GM21360 (cell line): ENCODE measurements around the gene KITLG.
"Not testable (repeated sequence)": the region's sequence is repeated elsewhere in the genome, so short reads cannot be mapped to it uniquely, and the experiment has no call there.

Experiments used
- ATAC-seq: cut with Tn5 transposase; IDR thresholded peaks from one replicate; pipeline ENCODE4 v1.9.1; 2021; ENCODE audit warnings: mild to moderate bottlenecking, moderate library complexity; ENCODE audit not compliant: unreplicated experiment

The KITLG gene

GRCh38 chr12:88580051-88580871, at the start of gene KITLG:
TSS of gene KITLG (minus strand) at chr12:88580471. CDS start at chr12:88580278, 193 bp downstream.
- peak; percentile 90 for ATAC-seq

DNA sequence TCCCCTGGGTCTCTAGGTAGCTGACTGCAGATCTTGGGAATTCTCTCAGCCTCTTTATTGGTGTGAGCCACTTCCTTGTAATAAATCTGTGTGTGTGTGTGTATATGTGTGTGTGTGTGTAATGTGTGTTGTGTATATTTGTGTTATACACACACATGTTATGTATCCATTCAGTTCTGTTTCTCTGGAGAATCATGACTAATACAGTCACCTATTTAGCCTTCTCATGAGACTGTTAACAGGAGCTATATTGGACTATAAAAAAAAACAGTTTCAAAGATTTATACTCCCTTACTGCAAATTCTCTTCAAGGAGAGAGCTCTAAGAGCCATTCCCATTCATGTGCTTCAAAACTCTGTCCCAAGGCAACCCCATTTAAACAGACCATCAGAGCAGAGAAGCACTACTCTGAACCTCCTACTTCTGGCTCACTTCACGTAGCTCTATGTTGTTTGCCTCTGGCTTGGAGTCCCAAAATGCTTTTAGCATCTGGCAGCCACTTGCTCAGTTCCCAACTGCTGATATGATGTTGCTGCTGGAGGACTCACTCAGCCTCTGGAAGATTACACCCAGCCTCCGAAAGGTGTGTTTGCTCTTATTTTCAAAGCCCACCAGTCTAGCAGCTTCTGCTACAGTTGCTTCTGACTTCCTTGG, 48.7 kb upstream of the KITLG start:
- ATAC-seq: no peak

- ATAC-seq: not testable (repeated sequence)
Observed at GRCh38 chr12:88628035-88628434, 47.8 kb upstream of the KITLG start.

GRCh38 chr12:88627501-88627900, 47.2 kb upstream of the KITLG start:
- no peak for ATAC-seq

DNA sequence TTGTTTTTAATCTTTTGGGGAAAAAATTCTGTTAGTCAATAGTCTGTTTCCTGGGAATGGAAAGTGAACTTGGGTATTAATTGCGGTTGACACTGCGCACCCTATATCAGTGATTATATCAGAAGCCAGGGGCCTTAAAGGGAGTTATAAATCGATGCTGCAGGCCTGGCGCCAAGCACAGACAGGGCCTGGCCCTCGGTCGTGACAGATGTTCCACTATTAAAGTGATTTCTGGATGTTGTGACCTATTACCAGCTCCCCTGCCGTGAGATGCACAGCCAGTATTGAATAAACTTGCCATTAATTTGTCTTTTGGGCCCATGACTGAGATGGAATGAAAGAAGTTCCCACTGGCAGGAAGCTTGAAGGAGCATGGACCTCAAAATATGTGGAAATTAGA, 45.1 kb upstream of the KITLG start:
- no peak for ATAC-seq

DNA sequence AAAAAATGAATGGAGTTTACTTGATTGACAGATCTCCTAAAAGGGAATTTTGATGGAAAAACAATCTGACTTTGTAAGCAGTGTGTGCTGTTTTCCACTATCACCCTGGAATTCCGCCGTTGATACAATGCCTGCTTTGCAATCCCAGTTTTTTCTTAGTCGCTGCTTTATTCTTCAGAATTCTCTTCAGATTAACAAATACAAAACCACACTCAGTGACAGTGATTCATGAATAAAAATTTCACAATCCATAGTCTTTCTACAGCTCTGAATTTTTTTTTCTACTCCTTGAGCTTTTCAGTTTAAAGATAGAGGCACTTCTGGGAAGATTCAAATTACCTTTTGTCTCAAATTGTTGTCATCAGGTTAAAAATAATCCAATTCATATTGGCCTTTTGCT, 44.6 kb upstream of the KITLG start:
- ATAC-seq: no peak

DNA sequence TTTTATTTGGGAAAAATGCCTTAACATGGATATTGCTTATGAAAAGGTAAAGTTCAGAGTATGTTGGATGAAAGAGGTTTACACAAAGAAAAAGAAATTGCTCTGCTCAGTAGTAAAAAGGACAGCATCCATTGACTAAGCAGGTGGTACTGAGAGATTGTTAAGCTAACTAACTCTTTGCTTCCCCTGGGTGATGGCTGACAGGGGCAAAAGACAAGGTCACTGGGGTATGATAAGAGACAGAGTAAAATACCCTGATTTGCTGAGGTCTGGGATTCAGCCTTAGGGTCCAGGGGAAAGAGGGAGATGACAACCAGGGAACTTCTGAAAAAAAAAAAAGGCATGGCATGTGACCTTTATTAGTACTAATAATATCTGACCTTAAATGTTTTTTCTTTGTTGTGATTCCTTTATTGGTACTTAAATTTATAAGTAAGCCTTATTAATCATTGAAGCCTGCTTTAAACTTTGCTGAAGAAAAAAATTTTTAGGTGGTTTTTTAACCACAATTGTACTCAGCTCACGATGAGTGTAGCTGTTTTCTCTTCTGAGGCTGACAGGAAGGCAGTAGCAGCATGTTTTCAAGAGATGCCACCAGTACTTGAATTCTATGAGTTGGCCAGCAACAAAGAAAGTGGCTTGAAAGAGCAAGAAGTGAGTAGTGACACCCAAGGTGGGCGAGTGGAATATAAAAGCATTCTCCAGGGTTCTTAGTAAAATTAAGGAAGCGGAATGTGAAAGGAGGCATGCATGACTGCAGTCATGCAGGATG, 43.7 kb upstream of the KITLG start:
- no peak for ATAC-seq

DNA sequence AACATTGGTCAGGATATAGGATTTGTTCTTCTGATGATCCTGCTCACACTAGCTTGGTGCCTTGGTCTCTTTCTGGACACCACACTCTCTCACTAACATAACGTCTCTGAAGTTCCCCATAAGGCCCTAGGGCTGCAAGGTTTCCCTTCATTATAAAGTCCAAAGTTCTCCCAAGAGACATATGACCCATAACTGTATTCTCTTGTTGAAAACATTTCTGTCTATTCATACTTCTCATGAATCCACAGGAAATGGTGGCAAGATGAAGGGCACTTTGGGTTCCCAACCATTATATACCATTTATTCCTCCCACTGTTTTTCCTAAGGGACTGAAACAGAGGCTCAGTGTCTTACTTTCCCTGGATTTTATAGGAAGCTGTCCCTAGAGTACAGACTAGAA, 37.1 kb upstream of the KITLG start:
- ATAC-seq: no peak

GRCh38 chr12:88615490-88615889, 35.2 kb upstream of the KITLG start:
- no peak for ATAC-seq

GRCh38 chr12:88604646-88605045, 24.4 kb upstream of the KITLG start:
- ATAC-seq: no peak

- ATAC-seq: no peak
Observed at GRCh38 chr12:88600272-88600671, 20.0 kb upstream of the KITLG start.

DNA sequence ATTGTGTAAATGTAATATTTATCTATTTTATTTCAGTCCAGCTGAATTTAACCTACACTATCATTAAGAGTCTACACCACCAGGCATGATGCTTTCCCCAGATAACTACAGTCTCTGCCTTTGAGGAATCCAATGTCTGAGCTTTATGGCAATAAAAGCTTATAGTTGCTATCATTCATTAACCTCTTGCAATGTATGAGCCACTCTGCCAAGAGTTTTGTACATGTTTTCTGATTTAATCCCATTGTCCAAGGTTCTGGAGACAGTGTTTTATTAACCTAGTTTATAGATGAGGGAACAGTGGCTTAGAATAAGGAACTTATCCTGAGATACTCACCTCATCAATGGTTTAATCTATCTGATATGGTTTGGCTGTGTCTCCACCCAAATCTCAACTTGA, 17.1 kb upstream of the KITLG start:
- ATAC-seq: no peak

DNA sequence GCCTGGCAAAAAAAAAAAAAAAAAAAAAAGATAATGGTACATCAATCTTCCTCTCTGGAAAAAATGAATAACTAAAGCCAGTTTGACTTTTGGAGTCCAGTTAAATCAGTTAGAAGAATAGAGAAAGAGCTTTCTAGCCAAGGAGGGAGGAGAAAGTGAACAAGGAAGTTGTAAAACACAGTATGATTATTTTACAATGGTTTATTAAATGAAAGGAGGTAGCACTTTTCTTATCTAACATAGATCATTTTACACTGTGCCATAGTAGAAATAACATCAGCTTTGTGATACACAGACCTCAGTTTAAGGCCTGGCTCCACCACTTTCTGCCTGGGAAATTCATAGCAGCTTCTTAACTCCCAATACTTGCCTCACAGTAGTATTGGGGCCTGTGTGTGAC, 15.4 kb upstream of the KITLG start:
- no peak for ATAC-seq

GRCh38 chr12:88594780-88595179, 14.5 kb upstream of the KITLG start:
- ATAC-seq: no peak

- no peak for ATAC-seq
Observed at GRCh38 chr12:88591343-88591742, 11.1 kb upstream of the KITLG start.

- ATAC-seq: no peak
Observed at GRCh38 chr12:88590851-88591250, 10.6 kb upstream of the KITLG start.

DNA sequence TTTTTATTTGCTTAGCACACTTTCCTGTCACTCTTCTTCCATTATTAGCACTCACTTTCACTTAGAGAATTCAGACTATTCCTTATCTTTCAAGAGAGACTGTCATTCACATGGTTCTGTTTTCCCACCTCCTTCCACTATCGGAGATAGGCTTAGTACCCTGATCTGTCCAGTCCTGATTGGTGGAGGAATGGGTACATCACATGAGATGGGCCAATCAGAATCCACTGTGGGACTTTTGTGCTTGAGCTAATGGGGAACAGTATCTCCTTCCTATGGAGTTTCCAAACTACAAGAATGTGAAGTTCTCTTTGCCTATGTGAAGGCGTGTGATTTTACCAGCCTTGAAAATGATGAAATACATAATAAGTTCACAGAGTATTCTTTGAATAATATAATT, 4.8 kb upstream of the KITLG start:
- no peak for ATAC-seq

DNA sequence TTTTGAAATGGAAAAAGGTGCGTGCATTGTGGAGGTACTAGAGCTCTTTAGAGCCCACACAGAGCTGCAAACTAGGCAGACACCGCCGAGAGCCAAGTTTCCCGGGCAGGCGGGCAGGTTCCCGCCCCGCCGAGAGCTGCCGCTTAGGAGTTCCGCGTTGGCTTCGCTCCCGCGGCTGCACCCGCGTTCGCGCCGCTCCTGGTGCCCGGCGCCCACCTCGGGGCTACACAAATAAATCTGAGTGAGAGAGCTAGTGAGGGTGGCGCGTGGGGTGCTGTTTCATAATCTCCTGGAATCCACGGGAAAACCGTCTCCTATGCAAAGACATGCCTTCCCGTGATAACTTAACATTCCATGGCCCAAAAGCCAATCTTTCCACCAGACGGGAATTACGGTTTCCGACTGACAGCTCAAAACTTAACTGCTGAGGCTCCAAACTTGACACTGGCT, 645 bp downstream of the KITLG start:
- ATAC-seq: no peak

GRCh38 chr12:88579161-88579517, 1.1 kb downstream of the KITLG start:
- ATAC-seq: no peak

DNA sequence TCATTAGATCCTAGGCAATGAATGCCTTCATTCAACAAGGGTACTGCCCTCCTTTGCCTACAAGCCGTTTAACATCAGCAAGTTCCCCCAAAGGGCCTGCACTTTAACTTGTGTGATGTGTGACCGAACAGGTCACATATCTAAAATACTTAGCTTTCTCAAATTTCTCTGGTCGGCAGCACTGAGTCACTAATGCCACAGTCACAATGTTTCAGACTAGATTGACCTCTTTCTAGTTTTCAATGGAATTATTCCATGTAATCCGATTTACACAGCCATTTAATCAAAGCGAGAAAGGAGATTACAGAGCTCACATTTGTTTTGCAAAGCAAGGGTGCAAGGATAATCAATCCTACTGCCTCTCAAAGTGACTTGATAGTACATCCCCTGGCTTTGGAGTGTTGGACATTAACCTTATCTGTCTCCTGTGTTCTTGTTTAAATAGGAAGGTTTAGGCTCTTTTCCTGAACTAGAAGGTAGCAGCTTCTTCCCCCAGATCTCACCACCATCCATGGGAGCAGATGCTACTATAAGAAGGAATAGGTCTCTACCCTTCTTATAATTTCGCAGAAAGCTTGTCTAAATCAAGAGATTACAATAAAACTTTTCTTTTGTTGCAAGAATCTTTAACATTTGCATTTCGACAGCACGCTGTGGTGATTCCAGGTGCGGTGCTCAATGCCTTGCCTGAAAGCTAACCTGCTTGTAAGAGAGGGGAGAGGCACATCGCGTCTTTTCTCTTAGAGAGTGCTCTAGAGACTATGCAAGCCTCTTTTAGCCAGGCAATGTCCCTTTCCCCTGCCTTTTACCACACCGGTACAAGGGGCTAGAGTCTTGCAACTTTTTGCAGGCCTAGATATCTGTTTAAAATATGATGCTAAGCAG, 1.8 kb downstream of the KITLG start:
- ATAC-seq: no peak

DNA sequence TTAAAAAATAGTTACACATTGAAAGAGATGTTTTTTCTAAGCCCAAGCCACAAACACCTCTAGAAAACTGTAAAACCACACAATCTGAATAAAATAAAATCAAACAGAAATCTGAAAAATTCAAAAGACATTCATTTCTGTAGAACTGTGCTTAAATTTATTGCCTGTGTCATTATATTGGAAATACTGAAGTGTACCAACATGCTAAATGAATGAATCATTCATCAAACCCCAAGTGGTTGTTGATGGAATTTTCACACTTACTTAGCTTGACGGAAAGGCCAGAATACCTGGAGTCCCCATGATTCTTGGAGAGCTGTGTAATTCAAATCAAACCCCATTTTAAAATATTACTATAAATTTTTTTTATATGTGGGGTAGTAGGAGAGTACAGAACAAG, 2.7 kb downstream of the KITLG start:
- ATAC-seq: no peak
